SU-DHL-6 (cell line): ENCODE measurements around the gene SLC25A42.
"Not testable (repeated sequence)": the region's sequence is repeated elsewhere in the genome, so short reads cannot be mapped to it uniquely, and the experiment has no call there.

ENCODE experiments used
- H2AFZ ChIP-seq: fragments of 200-600 bp; sonication (generic); 2 replicates; pipeline ENCODE4 v1.6.1; 2014; ENCODE audit warnings: low read depth, mild to moderate bottlenecking, moderate library complexity, mixed read lengths, antibody characterized with exemption, low read length; ENCODE audit not compliant: severe bottlenecking
- H3F3A ChIP-seq: fragments of 200-600 bp; shearing (Covaris generic); 2 replicates; pipeline ENCODE4 v1.6.0; 2016; ENCODE audit warnings: antibody characterized with exemption, mild to moderate bottlenecking; ENCODE audit not compliant: insufficient read depth
- H3K27ac ChIP-seq: fragments of 200-600 bp; sonication (generic); 2 replicates; pipeline ENCODE4 v1.5.1; 2016; ENCODE audit warnings: low read depth, mild to moderate bottlenecking, low read length, moderate library complexity, mixed read lengths
- H3K27me3 ChIP-seq: fragments of 200-600 bp; sonication (generic), shearing (Covaris generic); 2 replicates; pipeline ENCODE4 v1.6.0; 2014; ENCODE audit warnings: mild to moderate bottlenecking, low read length
- H3K36me3 ChIP-seq: fragments of 200-600 bp; sonication (generic); 2 replicates; pipeline ENCODE4 v1.6.1; 2014; ENCODE audit warnings: mild to moderate bottlenecking, low read length, mixed read lengths
- H3K4me2 ChIP-seq: fragments of 300-600, 200-600 bp; shearing (Covaris generic), sonication (generic); 2 replicates; pipeline ENCODE4 v1.6.0; 2014; ENCODE audit warnings: low read length, low read depth, mild to moderate bottlenecking; ENCODE audit not compliant: poor library complexity, severe bottlenecking
- H3K4me3 ChIP-seq: fragments of 200-600 bp; sonication (generic); 2 replicates; pipeline ENCODE4 v1.5.1; 2014; ENCODE audit warnings: antibody characterized with exemption, low read length, mild to moderate bottlenecking, mixed read lengths; ENCODE audit not compliant: insufficient read depth, poor library complexity, severe bottlenecking
- H3K79me2 ChIP-seq: fragments of 200-600 bp; sonication (generic); 2 replicates; pipeline ENCODE4 v1.6.1; 2014; ENCODE audit warnings: mild to moderate bottlenecking, low read length, moderate library complexity; ENCODE audit not compliant: insufficient read depth
- H3K9ac ChIP-seq: fragments of 200-600 bp; sonication (generic); 2 replicates; pipeline ENCODE4 v1.7.0; 2014; ENCODE audit warnings: mild to moderate bottlenecking, low read length
- H3K9me2 ChIP-seq: fragments of 200-600 bp; sonication (generic); replicated peaks from 2 replicates; pipeline ENCODE4 v1.6.1; 2014; ENCODE audit warnings: low read length; ENCODE audit not compliant: insufficient read depth
- H3K9me3 ChIP-seq: fragments of 200-600 bp; sonication (generic); 2 replicates; pipeline ENCODE4 v1.6.1; 2014; ENCODE audit warnings: low read length, mixed read lengths; ENCODE audit not compliant: insufficient read depth
- H4K20me1 ChIP-seq: fragments of 200-600 bp; sonication (generic); 2 replicates; pipeline ENCODE4 v1.6.1; 2014; ENCODE audit warnings: low read depth, mild to moderate bottlenecking, antibody characterized with exemption, low read length, moderate library complexity, mixed read lengths
- CTCF ChIP-seq: fragments of 200-600 bp; sonication (generic); IDR thresholded peaks from one replicate; pipeline ENCODE4 v1.5.1; 2017; ENCODE audit warnings: antibody characterized with exemption, mild to moderate bottlenecking, low read length, moderate library complexity; ENCODE audit not compliant: insufficient read depth, poor library complexity, severe bottlenecking
- EZH2phosphoT487 ChIP-seq: fragments of 200-600 bp; sonication (generic), shearing (Covaris generic); conservative IDR thresholded peaks from 2 replicates; pipeline ENCODE4 v1.6.1; 2018; ENCODE audit warnings: mild to moderate bottlenecking, antibody characterized with exemption, low read length, moderate library complexity, mixed read lengths

SLC25A42 gene

GRCh38 chr19:19145684-19146608 is 82.2 kb downstream of the SLC25A42 start:
- H3K36me3 ChIP-seq = peaks cover 10% of the 10 kb centered on the region
- H2AFZ ChIP-seq = no peak overlapping the region
- no peaks in the 10 kb centered on the region for H3K9me2 ChIP-seq
- H3K4me2 ChIP-seq = peak overlapping the region; percentile 20
- H3K79me2 ChIP-seq = no peaks in the 10 kb centered on the region
- TF ChIP-seq CTCF = peak; percentile 73
- no peak for TF ChIP-seq EZH2phosphoT487
- no peak overlapping the region for H3K4me3 ChIP-seq
- peak overlapping the region; percentile 73 for H3K27ac ChIP-seq
- no peaks in the 10 kb centered on the region; the same call in 1 of the 2 replicates for H4K20me1 ChIP-seq
- H3K9ac ChIP-seq = 0 out of 2 replicates have a peak overlapping the region, but pooled peaks have one; percentile 5
- no peaks in the 10 kb centered on the region for H3K9me3 ChIP-seq
- peaks cover 81% of the 10 kb centered on the region for H3F3A ChIP-seq
- H3K27me3 ChIP-seq = no peaks in the 10 kb centered on the region

GRCh38 chr19:19146865-19147264 is 83.1 kb downstream of the SLC25A42 start:
- no peaks in the 10 kb centered on the region; the same call in 1 of the 2 replicates for H4K20me1 ChIP-seq
- H3K9me3 ChIP-seq = no peaks in the 10 kb centered on the region
- H3K36me3 ChIP-seq = peaks cover 10% of the 10 kb centered on the region
- no peak overlapping the region for H2AFZ ChIP-seq
- no peaks in the 10 kb centered on the region for H3K9me2 ChIP-seq
- H3F3A ChIP-seq = peaks cover 82% of the 10 kb centered on the region
- peak overlapping the region; percentile 73 for H3K27ac ChIP-seq
- H3K9ac ChIP-seq = peak overlapping the region; percentile 5; the same call in 1 of the 2 replicates
- H3K4me3 ChIP-seq = no peak overlapping the region
- peak overlapping the region; percentile 20 for H3K4me2 ChIP-seq
- no peaks in the 10 kb centered on the region for H3K27me3 ChIP-seq
- TF ChIP-seq EZH2phosphoT487 (no peak), CTCF (no peak)
- H3K79me2 ChIP-seq = peaks cover 3% of the 10 kb centered on the region; the same call in 1 of the 2 replicates

GRCh38 chr19:19147344-19147743 is 83.5 kb downstream of the SLC25A42 start:
- Histone ChIP-seq H3K9me3 (no peaks in the 10 kb centered on the region), H3K36me3 (peaks cover 10% of the 10 kb centered on the region), H3K27me3 (no peaks in the 10 kb centered on the region), H2AFZ (no peak overlapping the region), H4K20me1 (no peaks in the 10 kb centered on the region; the same call in 1 of the 2 replicates), H3F3A (peaks cover 77% of the 10 kb centered on the region), H3K79me2 (peaks cover 3% of the 10 kb centered on the region; the same call in 1 of the 2 replicates), H3K27ac (peak overlapping the region; percentile 73), H3K4me2 (no peak overlapping the region), H3K9me2 (no peaks in the 10 kb centered on the region), H3K9ac (0 out of 2 replicates have a peak overlapping the region, but pooled peaks have one; percentile 5), H3K4me3 (no peak overlapping the region)
- TF ChIP-seq EZH2phosphoT487 = no peak
- TF ChIP-seq CTCF = no peak

GRCh38 chr19:19148504-19148903 is 84.7 kb downstream of the SLC25A42 start:
- not testable (repeated sequence) for H2AFZ ChIP-seq, H3K9me2 ChIP-seq, H4K20me1 ChIP-seq, H3K9ac ChIP-seq, H3K4me2 ChIP-seq, H3K4me3 ChIP-seq, H3K27me3 ChIP-seq, H3K36me3 ChIP-seq, H3K9me3 ChIP-seq, H3K27ac ChIP-seq
- Histone ChIP-seq H3F3A (peaks cover 77% of the 10 kb centered on the region), H3K79me2 (peaks cover 14% of the 10 kb centered on the region)
